ENCODE results near the gene ADAMTS13. TPM values are rescaled to one million over a fixed set of nuclear protein-coding genes. Genes with fewer than 3 reads are reported as not detected.

Gene ADAMTS13
- total and polyA plus RNA-seq, 2 experiments from 2014 or later, result 1.4 to 2.2 TPM

DNA sequence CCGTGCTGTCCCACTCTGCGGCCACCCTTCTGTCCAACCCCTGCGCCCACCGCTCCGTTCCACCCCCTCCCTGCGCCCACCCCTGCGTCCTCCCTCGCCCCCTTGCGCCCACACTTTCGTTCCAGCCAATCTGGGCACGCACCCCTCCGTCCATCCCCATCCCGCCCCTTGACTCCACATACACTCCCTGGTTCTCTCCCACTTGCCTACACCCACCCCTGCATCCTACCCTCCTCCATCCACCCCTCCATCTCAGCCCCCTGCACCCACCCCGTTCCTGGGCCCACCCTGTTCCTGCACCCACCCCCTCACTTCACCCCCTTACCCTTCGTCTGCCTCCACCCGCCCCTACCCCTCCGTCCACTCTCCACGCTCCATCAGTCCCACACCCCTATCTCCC, 7.0 kb downstream of the ADAMTS13 start:
- in situ Hi-C loops (cut with MboI), result no loop called here
- Histone ChIP-seq H4K20me1 (ENCODE audit: insufficient read depth) (no peaks in the 10 kb centered on the region), H3K4me3 (no peak overlapping the region), H3K9me2 (ENCODE audit: insufficient read depth) (no peaks in the 10 kb centered on the region), H3K36me3 (ENCODE audit: low read depth) (no peaks in the 10 kb centered on the region), H3K4me1 (ENCODE audit: insufficient read depth) (no peaks in the 10 kb centered on the region), H2AFZ (no peak overlapping the region), H3K27ac (no peak overlapping the region), H3K9ac (no peak overlapping the region), H3F3A (ENCODE audit: insufficient read depth) (no peaks in the 10 kb centered on the region), H3K79me2 (ENCODE audit: insufficient read depth) (no peaks in the 10 kb centered on the region), H3K9me3 (ENCODE audit: low read depth) (no peaks in the 10 kb centered on the region), H3K4me2 (ENCODE audit: unreplicated experiment) (no peak overlapping the region), H3K27me3 (replicated peaks; ENCODE audit: insufficient read depth) (peaks cover 7% of the 10 kb centered on the region; the same call in 1 of the 2 replicates)
- no peak for DNase-seq
- 3% methylated on average over 18 of the region's 18 CpGs; no CpG with 5 or more reads in 1 of the 2 experiments for WGBS, 2 experiments (ENCODE audit: low coverage in 1 of 2, low lambda C conversion rate in 2 of 2, missing lambda C conversion rate in 2 of 2)
- TF ChIP-seq EZH2phosphoT487 (IDR thresholded peaks at IDR 0.05; ENCODE audit: insufficient read depth, low read depth), result no peak
- no peak for TF ChIP-seq EZH2 (IDR thresholded peaks at IDR 0.05; ENCODE audit: insufficient read depth, poor library complexity, severe bottlenecking)

GRCh38 chr9:133429641-133430161, 7.5 kb downstream of the ADAMTS13 start:
- H3K27ac ChIP-seq, result no peak overlapping the region
- no peak overlapping the region for H3K9ac ChIP-seq
- no peaks in the 10 kb centered on the region for H3K36me3 ChIP-seq (ENCODE audit: low read depth)
- H2AFZ ChIP-seq, result no peak overlapping the region
- H3K4me1 ChIP-seq (ENCODE audit: insufficient read depth), result no peaks in the 10 kb centered on the region
- no peaks in the 10 kb centered on the region for H3K9me2 ChIP-seq (ENCODE audit: insufficient read depth)
- 18 to 23% methylated on average over 40 to 49 of the region's 49 CpGs for WGBS, 2 experiments (ENCODE audit: low coverage in 1 of 2, low lambda C conversion rate in 2 of 2, missing lambda C conversion rate in 2 of 2)
- H3F3A ChIP-seq (ENCODE audit: insufficient read depth), result no peaks in the 10 kb centered on the region
- no peaks in the 10 kb centered on the region for H3K79me2 ChIP-seq (ENCODE audit: insufficient read depth)
- H3K4me3 ChIP-seq, result no peak overlapping the region
- no peaks in the 10 kb centered on the region for H4K20me1 ChIP-seq (ENCODE audit: insufficient read depth)
- H3K4me2 ChIP-seq (ENCODE audit: unreplicated experiment), result no peak overlapping the region
- no peaks in the 10 kb centered on the region for H3K9me3 ChIP-seq (ENCODE audit: low read depth)
- TF ChIP-seq EZH2 (IDR thresholded peaks at IDR 0.05; ENCODE audit: insufficient read depth, poor library complexity, severe bottlenecking), result no peak
- TF ChIP-seq EZH2phosphoT487 (IDR thresholded peaks at IDR 0.05; ENCODE audit: insufficient read depth, low read depth), result no peak
- in situ Hi-C loops (cut with MboI), result no loop called here
- DNase-seq, result peak; percentile 52
- peaks cover 7% of the 10 kb centered on the region; the same call in 1 of the 2 replicates for H3K27me3 ChIP-seq (replicated peaks; ENCODE audit: insufficient read depth)

DNA sequence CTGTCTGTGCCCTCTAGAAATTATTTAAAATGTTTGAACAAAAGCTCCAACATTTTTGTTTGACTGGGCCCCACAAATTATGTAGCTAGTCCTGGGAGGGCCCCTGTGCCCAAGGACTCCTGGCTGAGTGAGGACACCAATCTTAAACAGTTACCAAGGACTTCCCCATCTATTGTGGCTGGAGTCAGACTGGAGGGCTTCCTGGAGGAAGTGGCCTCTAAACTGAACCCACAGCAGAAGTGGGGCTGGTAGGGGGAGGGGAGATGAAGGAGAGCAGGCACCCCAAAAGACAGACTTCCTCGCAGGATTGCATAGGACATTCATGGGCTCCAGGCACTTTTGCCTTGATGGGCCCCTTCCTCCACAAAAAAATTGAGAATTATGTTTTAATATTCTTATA, 8.1 kb downstream of the ADAMTS13 start:
- Histone ChIP-seq H3K4me3 (no peak overlapping the region), H4K20me1 (ENCODE audit: insufficient read depth) (no peaks in the 10 kb centered on the region), H3K9me3 (ENCODE audit: low read depth) (no peaks in the 10 kb centered on the region), H3K4me1 (ENCODE audit: insufficient read depth) (no peaks in the 10 kb centered on the region), H2AFZ (no peak overlapping the region), H3K9me2 (ENCODE audit: insufficient read depth) (no peaks in the 10 kb centered on the region), H3K27ac (no peak overlapping the region), H3F3A (ENCODE audit: insufficient read depth) (no peaks in the 10 kb centered on the region), H3K9ac (no peak overlapping the region), H3K36me3 (ENCODE audit: low read depth) (no peaks in the 10 kb centered on the region), H3K27me3 (replicated peaks; ENCODE audit: insufficient read depth) (peaks cover 7% of the 10 kb centered on the region; the same call in 1 of the 2 replicates), H3K79me2 (ENCODE audit: insufficient read depth) (no peaks in the 10 kb centered on the region), H3K4me2 (ENCODE audit: unreplicated experiment) (no peak overlapping the region)
- DNase-seq, result no peak
- WGBS, 2 experiments (ENCODE audit: low coverage in 1 of 2, low lambda C conversion rate in 2 of 2, missing lambda C conversion rate in 2 of 2), result 92 to 93% methylated on average over 1 of the region's 1 CpG
- in situ Hi-C loops (cut with MboI), result no loop called here
- TF ChIP-seq EZH2phosphoT487 (IDR thresholded peaks at IDR 0.05; ENCODE audit: insufficient read depth, low read depth) (no peak), EZH2 (IDR thresholded peaks at IDR 0.05; ENCODE audit: insufficient read depth, poor library complexity, severe bottlenecking) (no peak)

DNA sequence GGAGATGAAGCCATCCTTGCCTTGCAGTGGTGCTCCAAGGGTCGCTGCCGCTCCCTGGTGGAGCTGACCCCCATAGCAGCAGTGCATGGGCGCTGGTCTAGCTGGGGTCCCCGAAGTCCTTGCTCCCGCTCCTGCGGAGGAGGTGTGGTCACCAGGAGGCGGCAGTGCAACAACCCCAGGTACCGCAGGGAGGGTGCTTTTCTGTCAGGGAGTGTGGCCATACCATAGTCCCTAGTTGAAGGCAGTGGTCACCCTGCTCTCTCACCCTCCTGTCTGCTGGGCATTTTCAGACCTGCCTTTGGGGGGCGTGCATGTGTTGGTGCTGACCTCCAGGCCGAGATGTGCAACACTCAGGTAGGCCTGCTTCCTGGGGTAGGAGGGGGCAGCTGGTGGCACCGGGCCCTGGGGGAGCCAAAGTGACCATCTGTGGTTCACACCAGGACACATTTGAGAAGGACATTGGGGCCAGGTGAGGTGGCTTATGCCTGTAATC, 11.2 kb downstream of the ADAMTS13 start:
- no peaks in the 10 kb centered on the region for H3K36me3 ChIP-seq (ENCODE audit: low read depth)
- in situ Hi-C loops (cut with MboI), result no loop called here
- no peak for DNase-seq
- WGBS, 2 experiments (ENCODE audit: low coverage in 1 of 2, low lambda C conversion rate in 2 of 2, missing lambda C conversion rate in 2 of 2), result 77 to 78% methylated on average over 11 of the region's 11 CpGs
- no peaks in the 10 kb centered on the region for H3K4me1 ChIP-seq (ENCODE audit: insufficient read depth)
- no peaks in the 10 kb centered on the region for H3K9me3 ChIP-seq (ENCODE audit: low read depth)
- H2AFZ ChIP-seq, result no peak overlapping the region
- no peaks in the 10 kb centered on the region for H3K9me2 ChIP-seq (ENCODE audit: insufficient read depth)
- H3F3A ChIP-seq (ENCODE audit: insufficient read depth), result no peaks in the 10 kb centered on the region
- no peak overlapping the region for H3K4me2 ChIP-seq (ENCODE audit: unreplicated experiment)
- H4K20me1 ChIP-seq (ENCODE audit: insufficient read depth), result no peaks in the 10 kb centered on the region
- no peak overlapping the region for H3K9ac ChIP-seq
- no peak overlapping the region for H3K27ac ChIP-seq
- H3K79me2 ChIP-seq (ENCODE audit: insufficient read depth), result no peaks in the 10 kb centered on the region
- H3K4me3 ChIP-seq, result no peak overlapping the region
- no peaks in the 10 kb centered on the region for H3K27me3 ChIP-seq (replicated peaks; ENCODE audit: insufficient read depth)
- no peak for TF ChIP-seq EZH2 (IDR thresholded peaks at IDR 0.05; ENCODE audit: insufficient read depth, poor library complexity, severe bottlenecking)

Data from GM23248 (cell line).